ENCODE measurements around the gene FAM149A.

FAM149A gene

DNA sequence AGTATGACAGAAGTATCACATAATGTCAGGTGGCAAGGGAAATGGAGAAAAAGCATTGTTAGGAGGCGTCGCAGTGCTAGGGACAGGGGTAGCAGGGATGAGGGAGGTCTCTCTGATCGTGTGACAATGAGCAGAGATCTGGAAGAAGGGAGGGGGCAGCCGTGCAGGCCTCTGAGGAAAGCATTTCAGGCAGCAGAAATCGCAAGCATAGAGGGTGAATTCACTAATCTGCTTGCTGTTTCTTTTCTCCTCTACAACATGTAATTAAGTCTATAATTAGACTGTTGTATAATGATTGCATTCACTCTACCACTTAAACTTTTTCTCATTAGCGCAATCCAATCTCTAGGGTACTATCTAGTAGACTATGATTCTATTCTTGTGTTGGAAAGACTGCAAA lies 96.0 kb downstream of the FAM149A start (continued):
- no peak for TF ChIP-seq TCF4 (CRISPR knock-in tag; IDR thresholded peaks at IDR 0.05; ENCODE audit: borderline replicate concordance)
- no peak for TF ChIP-seq ISL1 (CRISPR knock-in tag; IDR thresholded peaks at IDR 0.05)
- TF ChIP-seq ZNF70 (CRISPR knock-in tag; IDR thresholded peaks at IDR 0.05) = no peak
- TF ChIP-seq, protein P1, sequence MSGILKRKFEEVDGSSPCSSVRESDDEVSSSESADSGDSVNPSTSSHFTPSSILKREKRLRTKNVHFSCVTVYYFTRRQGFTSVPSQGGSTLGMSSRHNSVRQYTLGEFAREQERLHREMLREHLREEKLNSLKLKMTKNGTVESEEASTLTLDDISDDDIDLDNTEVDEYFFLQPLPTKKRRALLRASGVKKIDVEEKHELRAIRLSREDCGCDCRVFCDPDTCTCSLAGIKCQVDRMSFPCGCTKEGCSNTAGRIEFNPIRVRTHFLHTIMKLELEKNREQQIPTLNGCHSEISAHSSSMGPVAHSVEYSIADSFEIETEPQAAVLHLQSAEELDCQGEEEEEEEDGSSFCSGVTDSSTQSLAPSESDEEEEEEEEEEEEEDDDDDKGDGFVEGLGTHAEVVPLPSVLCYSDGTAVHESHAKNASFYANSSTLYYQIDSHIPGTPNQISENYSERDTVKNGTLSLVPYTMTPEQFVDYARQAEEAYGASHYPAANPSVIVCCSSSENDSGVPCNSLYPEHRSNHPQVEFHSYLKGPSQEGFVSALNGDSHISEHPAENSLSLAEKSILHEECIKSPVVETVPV (CRISPR knock-in tag; IDR thresholded peaks at IDR 0.05) = no peak
- no peak for TF ChIP-seq CSDC2 (CRISPR knock-in tag; IDR thresholded peaks at IDR 0.05)

DNA sequence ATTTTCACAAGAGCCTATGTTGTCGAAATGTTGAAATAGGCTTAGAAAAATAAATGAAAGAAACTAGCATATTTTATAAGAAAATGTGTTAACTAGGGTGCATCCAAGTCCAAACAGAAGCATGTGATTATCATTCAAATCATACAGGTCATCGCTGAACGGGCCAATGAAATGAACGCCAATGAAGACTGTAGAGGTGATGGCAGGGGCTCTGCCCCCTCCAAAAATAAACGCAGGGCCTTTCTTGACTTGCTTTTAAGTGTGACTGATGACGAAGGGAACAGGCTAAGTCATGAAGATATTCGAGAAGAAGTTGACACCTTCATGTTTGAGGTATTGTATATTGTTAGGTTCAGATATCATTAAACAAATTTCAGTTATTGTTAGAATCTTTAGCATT lies 96.5 kb downstream of the FAM149A start:
- no peak for ATAC-seq

DNA sequence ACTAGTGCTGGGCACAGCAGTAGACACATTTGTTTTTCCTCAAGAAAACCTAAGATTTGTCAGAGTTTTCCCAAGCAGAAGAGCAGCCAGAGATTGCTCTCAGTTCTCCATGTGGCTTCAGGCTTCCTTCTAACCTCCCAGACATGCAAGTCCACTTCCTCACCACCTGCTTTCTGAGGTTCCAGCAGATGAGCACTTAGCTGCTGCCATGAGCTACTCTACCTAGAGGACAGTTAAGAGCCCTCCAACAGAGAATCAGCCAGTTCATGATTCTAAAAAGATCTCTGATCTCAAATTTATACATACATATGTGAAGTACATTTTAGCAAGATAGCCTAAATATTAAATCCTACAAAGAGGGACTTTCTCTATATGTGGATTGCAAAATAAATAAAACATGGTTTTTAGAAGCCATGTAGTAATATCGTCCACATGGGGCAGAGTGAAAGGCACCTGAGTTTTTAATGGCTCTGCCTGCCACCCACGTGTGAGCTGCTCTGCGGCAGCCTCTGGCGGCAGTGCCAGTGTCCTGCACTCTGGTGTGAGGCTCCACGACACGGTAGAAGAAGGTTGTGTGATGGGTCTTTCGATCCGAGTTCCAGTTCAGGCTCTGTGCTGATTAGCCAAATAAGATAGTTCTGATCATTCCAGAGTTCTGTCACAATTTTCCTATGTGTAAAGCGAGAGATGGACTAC lies 97.2 kb downstream of the FAM149A start:
- peak; percentile 84 for ATAC-seq
- TF ChIP-seq, protein P2, sequence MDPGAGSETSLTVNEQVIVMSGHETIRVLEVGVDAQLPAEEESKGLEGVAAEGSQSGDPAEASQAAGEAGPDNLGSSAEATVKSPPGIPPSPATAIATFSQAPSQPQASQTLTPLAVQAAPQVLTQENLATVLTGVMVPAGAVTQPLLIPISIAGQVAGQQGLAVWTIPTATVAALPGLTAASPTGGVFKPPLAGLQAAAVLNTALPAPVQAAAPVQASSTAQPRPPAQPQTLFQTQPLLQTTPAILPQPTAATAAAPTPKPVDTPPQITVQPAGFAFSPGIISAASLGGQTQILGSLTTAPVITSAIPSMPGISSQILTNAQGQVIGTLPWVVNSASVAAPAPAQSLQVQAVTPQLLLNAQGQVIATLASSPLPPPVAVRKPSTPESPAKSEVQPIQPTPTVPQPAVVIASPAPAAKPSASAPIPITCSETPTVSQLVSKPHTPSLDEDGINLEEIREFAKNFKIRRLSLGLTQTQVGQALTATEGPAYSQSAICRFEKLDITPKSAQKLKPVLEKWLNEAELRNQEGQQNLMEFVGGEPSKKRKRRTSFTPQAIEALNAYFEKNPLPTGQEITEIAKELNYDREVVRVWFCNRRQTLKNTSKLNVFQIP (CRISPR knock-in tag; IDR thresholded peaks at IDR 0.05; ENCODE audit: borderline replicate concordance, low read depth) = no peak
- no peak for TF ChIP-seq ZFP30 (CRISPR knock-in tag; IDR thresholded peaks at IDR 0.05)
- TF ChIP-seq RARB (CRISPR knock-in tag; IDR thresholded peaks at IDR 0.05) = no peak
- no peak for TF ChIP-seq ISL1 (CRISPR knock-in tag; IDR thresholded peaks at IDR 0.05)
- TF ChIP-seq, protein P1 (CRISPR knock-in tag; IDR thresholded peaks at IDR 0.05) = no peak
- TF ChIP-seq, protein P3, sequence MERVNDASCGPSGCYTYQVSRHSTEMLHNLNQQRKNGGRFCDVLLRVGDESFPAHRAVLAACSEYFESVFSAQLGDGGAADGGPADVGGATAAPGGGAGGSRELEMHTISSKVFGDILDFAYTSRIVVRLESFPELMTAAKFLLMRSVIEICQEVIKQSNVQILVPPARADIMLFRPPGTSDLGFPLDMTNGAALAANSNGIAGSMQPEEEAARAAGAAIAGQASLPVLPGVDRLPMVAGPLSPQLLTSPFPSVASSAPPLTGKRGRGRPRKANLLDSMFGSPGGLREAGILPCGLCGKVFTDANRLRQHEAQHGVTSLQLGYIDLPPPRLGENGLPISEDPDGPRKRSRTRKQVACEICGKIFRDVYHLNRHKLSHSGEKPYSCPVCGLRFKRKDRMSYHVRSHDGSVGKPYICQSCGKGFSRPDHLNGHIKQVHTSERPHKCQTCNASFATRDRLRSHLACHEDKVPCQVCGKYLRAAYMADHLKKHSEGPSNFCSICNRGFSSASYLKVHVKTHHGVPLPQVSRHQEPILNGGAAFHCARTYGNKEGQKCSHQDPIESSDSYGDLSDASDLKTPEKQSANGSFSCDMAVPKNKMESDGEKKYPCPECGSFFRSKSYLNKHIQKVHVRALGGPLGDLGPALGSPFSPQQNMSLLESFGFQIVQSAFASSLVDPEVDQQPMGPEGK (CRISPR knock-in tag; IDR thresholded peaks at IDR 0.05; ENCODE audit: borderline replicate concordance) = no peak
- TF ChIP-seq ESRRG (CRISPR knock-in tag; IDR thresholded peaks at IDR 0.05) = no peak
- TF ChIP-seq ZFP3 (CRISPR knock-in tag; IDR thresholded peaks at IDR 0.05) = no peak

More for the DNA sequence above, 96.5 kb downstream of the FAM149A start:
- TF ChIP-seq, protein P2 (CRISPR knock-in tag; IDR thresholded peaks at IDR 0.05; ENCODE audit: borderline replicate concordance, low read depth) = no peak
- TF ChIP-seq ZNF70 (CRISPR knock-in tag; IDR thresholded peaks at IDR 0.05) = no peak
- TF ChIP-seq CSDC2 (CRISPR knock-in tag; IDR thresholded peaks at IDR 0.05) = no peak
- TF ChIP-seq TCF4 (CRISPR knock-in tag; IDR thresholded peaks at IDR 0.05; ENCODE audit: borderline replicate concordance) = no peak
- TF ChIP-seq GLIS3 (CRISPR knock-in tag; IDR thresholded peaks at IDR 0.05) = no peak
- TF ChIP-seq, protein P3 (CRISPR knock-in tag; IDR thresholded peaks at IDR 0.05; ENCODE audit: borderline replicate concordance) = no peak
- no peak for TF ChIP-seq ESRRG (CRISPR knock-in tag; IDR thresholded peaks at IDR 0.05)
- no peak for TF ChIP-seq OSR1 (CRISPR knock-in tag; IDR thresholded peaks at IDR 0.05)
- TF ChIP-seq ZFP3 (CRISPR knock-in tag; IDR thresholded peaks at IDR 0.05) = no peak

DNA sequence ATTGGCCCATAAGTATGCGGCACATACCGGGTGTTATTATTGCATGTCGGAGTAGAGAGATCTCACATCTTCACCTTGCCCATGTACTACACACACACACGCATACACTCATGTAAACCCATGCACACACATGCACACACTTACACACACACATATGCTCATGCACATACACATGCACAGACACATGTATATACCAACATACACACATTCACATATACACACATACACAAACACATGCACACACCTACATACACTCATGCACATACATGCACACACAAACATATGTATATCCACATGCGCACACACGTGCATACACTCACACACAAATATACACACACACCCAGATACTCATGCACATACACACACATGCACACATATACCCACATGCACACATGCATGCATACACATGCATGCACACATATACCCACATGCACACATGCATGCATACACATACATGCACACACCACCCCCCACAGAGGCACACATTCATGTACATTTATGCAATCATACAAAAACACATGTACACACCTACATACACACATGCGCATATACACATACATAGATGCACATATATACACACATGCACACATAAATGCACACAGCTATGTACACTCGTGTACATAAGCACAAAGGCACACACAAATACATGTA lies 98.1 kb downstream of the FAM149A start:
- no peak for ATAC-seq
- no peak for TF ChIP-seq ESRRG (CRISPR knock-in tag; IDR thresholded peaks at IDR 0.05)
- TF ChIP-seq, protein P3 (CRISPR knock-in tag; IDR thresholded peaks at IDR 0.05; ENCODE audit: borderline replicate concordance) = no peak

Data from SK-N-SH treated with all-trans-retinoic acid at 6 μM for 48 hours (cell line).